SK-N-SH (cell line): Measurements from ENCODE around the gene TMEM147. TPM values are rescaled to one million over a fixed set of nuclear protein-coding genes. Genes with fewer than 3 reads are reported as not detected.
A peak's percentile ranks its signal among the peaks of the same experiment; 100 is the strongest.

ENCODE experiments used
- CTCF ChIA-PET: fragments of 300-600, 350-600 bp; formaldehyde crosslinking; extraction: SDS; loops from one replicate; lab custom pipeline; 2021; lab: Yijun Ruan, JAX
- POLR2A ChIA-PET: fragments of 350-600 bp; sonication (Branson Sonifier 250); formaldehyde crosslinking; extraction: SDS; loops from one replicate; lab custom pipeline; 2020; ENCODE audit warnings: antibody characterized with exemption, inconsistent platforms; lab: Yijun Ruan, JAX
- DNase-seq: peaks from one replicate; pipeline ENCODE4 v3.0.0; 2012
- H2AFZ ChIP-seq: fragments of 200-600 bp; sonication (generic); 2 replicates; pipeline ENCODE4 v1.8.1; 2016; ENCODE audit warnings: antibody characterized with exemption, mild to moderate bottlenecking, low read depth
- H3F3A ChIP-seq: fragments of 200-600 bp; sonication (generic); replicated peaks from 2 replicates; pipeline ENCODE3; 2016; ENCODE audit warnings: antibody characterized with exemption, mild to moderate bottlenecking; ENCODE audit not compliant: insufficient read depth
- H3K27ac ChIP-seq, 2 experiments: fragments of 200-500 bp in 1 of 2; fragments of 200-600 bp in 1 of 2; sonication (Bioruptor generic) in 1 of 2; sonication (generic), shearing (Covaris generic) in 1 of 2; 2 replicates each; pipeline versions ENCODE4 v1.5.1 to v1.6.1; 2014 to 2016; ENCODE audit warnings: low read depth in 2 of 2, inconsistent platforms in 1 of 2, low read length in 1 of 2, mild to moderate bottlenecking in 1 of 2, mixed read lengths in 1 of 2
- H3K27me3 ChIP-seq: fragments of 200-600 bp; sonication (generic), shearing (Covaris generic); 2 replicates; pipeline ENCODE4 v1.6.1; 2016; ENCODE audit warnings: mixed run types; ENCODE audit not compliant: insufficient read depth
- H3K36me3 ChIP-seq, 2 experiments: fragments of 200-500 bp in 1 of 2; fragments of 200-600 bp in 1 of 2; sonication (Bioruptor generic) in 1 of 2; sonication (generic) in 1 of 2; replicated peaks in 1 of 2; 2 replicates each; pipeline versions ENCODE3 to v1.5.1; 2014 to 2016; ENCODE audit warnings: low read length in 1 of 2, mild to moderate bottlenecking in 1 of 2; ENCODE audit not compliant: insufficient read depth in 2 of 2, control insufficient read depth in 1 of 2
- H3K4me1 ChIP-seq, 2 experiments: fragments of 200-500 bp in 1 of 2; fragments of 200-600 bp in 1 of 2; sonication (Bioruptor generic) in 1 of 2; sonication (generic), shearing (Covaris generic) in 1 of 2; 2 replicates each; pipeline versions ENCODE4 v1.5.1 to v1.6.1; 2014 to 2016; ENCODE audit warnings: low read depth in 1 of 2, low read length in 1 of 2, mixed run types in 1 of 2; ENCODE audit not compliant: insufficient read depth in 2 of 2, control insufficient read depth in 1 of 2
- H3K4me2 ChIP-seq: fragments of 200-600 bp; sonication (generic), shearing (Covaris generic); 2 replicates; pipeline ENCODE4 v1.6.1; 2017; ENCODE audit warnings: mixed run types
- H3K4me3 ChIP-seq, 2 experiments: fragments of 200-500 bp in 1 of 2; fragments of 200-600 bp in 1 of 2; sonication (Bioruptor generic) in 1 of 2; sonication (generic), shearing (Covaris generic) in 1 of 2; 2 replicates each; pipeline versions ENCODE4 v1.5.1 to v1.8.1; 2014 to 2016; ENCODE audit warnings: low read depth in 2 of 2, inconsistent platforms in 1 of 2, low read length in 1 of 2, mild to moderate bottlenecking in 1 of 2, mixed read lengths in 1 of 2, moderate library complexity in 1 of 2
- H3K79me2 ChIP-seq: fragments of 200-600 bp; sonication (generic); 2 replicates; pipeline ENCODE4 v1.8.1; 2017; ENCODE audit warnings: mild to moderate bottlenecking; ENCODE audit not compliant: insufficient read depth
- H3K9ac ChIP-seq: fragments of 200-600 bp; sonication (generic); 2 replicates; pipeline ENCODE4 v1.6.1; 2017; ENCODE audit warnings: mixed run types
- H3K9me2 ChIP-seq: fragments of 200-600 bp; sonication (generic); 2 replicates; pipeline ENCODE4 v1.6.1; 2017; ENCODE audit warnings: mixed run types
- H3K9me3 ChIP-seq: fragments of 200-600 bp; sonication (generic); 2 replicates; pipeline ENCODE4 v1.6.1; 2017; ENCODE audit warnings: mixed run types, mild to moderate bottlenecking, moderate library complexity
- H4K20me1 ChIP-seq: fragments of 200-600 bp; sonication (generic); 2 replicates; pipeline ENCODE4 v1.6.1; 2017; ENCODE audit warnings: mild to moderate bottlenecking, mixed run types; ENCODE audit not compliant: insufficient read depth
- CHD2 ChIP-seq: fragments of 150-350 bp; IDR thresholded peaks from 2 replicates; pipeline ENCODE4 v1.6.1; 2018; ENCODE audit warnings: low read length; ENCODE audit not compliant: partially characterized antibody
- PBX3 ChIP-seq: IDR thresholded peaks from 2 replicates; pipeline ENCODE4; 2012
- WGBS: methylation state at CpG from one replicate; pipeline ENCODE4 v1.1.6; 2017; ENCODE audit warnings: low lambda C conversion rate; 5-methylcytosine and 5-hydroxymethylcytosine counted together
- polyA plus RNA-seq, 3 experiments: library from polyadenylated mRNA; depleted of rRNA; stranded (reverse); fragments of >200 nt; gene quantifications; 2 replicates each; pipeline ENCODE4 v1.2.3, GENCODE V29; 2012

Gene TMEM147
- polyA plus RNA-seq, 1 of the 3 experiments (the other 2 are of a cell fraction): 202 TPM

GRCh38 chr19:35596366-35596999 lies 51.1 kb downstream of the TMEM147 start:
- Histone ChIP-seq H3K9me3 (no peaks in the 10 kb centered on the region), H3F3A (no peaks in the 10 kb centered on the region), H3K36me3 (no peaks in the 10 kb centered on the region), H3K4me2 (no peak overlapping the region), H3K79me2 (no peaks in the 10 kb centered on the region), H4K20me1 (no peaks in the 10 kb centered on the region), H3K27me3 (peaks cover 25% of the 10 kb centered on the region; the same call in 1 of the 2 replicates), H2AFZ (no peak overlapping the region), H3K9me2 (no peaks in the 10 kb centered on the region), H3K9ac (no peak overlapping the region), H3K4me1 (no peaks in the 10 kb centered on the region), H3K27ac (no peak overlapping the region), H3K4me3 (no peak overlapping the region)
- DNase-seq: peak; percentile 43
- CTCF ChIA-PET: no interaction called here
- WGBS: 8% methylated on average over 4 of the region's 4 CpGs
- no peak for TF ChIP-seq CHD2
- peak; percentile 62 for TF ChIP-seq PBX3
- POLR2A ChIA-PET: interaction anchor here (0.6 kb wide), 1 partner anchor 134 kb away, joined by 4 read pairs; no protein-coding TSS in a partner anchor

Other genes starting within 250 kb of the TMEM147 start
- gene CD22, start 216.4 kb upstream of the TMEM147 start, polyA plus RNA-seq (2012; rRNA removed): 0.16 and 0.18 TPM in 2 replicates
- gene FFAR1, start 197.7 kb upstream of the TMEM147 start, polyA plus RNA-seq (2012; rRNA removed): not detected in 2 replicates
- gene FFAR3, start 187.2 kb upstream of the TMEM147 start, polyA plus RNA-seq (2012; rRNA removed): not detected in 2 replicates
- not detected in 2 replicates for gene GPR42, start 174.6 kb upstream of the TMEM147 start, polyA plus RNA-seq (2012; rRNA removed)
- not detected in 2 replicates for gene FFAR2, start 97.4 kb upstream of the TMEM147 start, polyA plus RNA-seq (2012; rRNA removed)
- not detected in 2 replicates for gene KRTDAP, start 55.2 kb upstream of the TMEM147 start, polyA plus RNA-seq (2012; rRNA removed)
- gene DMKN, start 32.0 kb upstream of the TMEM147 start, polyA plus RNA-seq (2012; rRNA removed): not detected in 2 replicates
- gene SBSN, start 17.3 kb upstream of the TMEM147 start, polyA plus RNA-seq (2012; rRNA removed): 0.16 and 0.25 TPM in 2 replicates
- gene GAPDHS, start 12.2 kb upstream of the TMEM147 start, polyA plus RNA-seq (2012; rRNA removed): not detected in 2 replicates
- not detected in 2 replicates for gene ATP4A, start 18.0 kb downstream of the TMEM147 start, polyA plus RNA-seq (2012; rRNA removed)
- gene PMIS2, start 40.5 kb downstream of the TMEM147 start, polyA plus RNA-seq (2012; rRNA removed): not detected in 2 replicates
- gene HAUS5, start 67.1 kb downstream of the TMEM147 start, polyA plus RNA-seq (2012; rRNA removed): 5.1 and 7.1 TPM in 2 replicates
- gene RBM42, start 83.4 kb downstream of the TMEM147 start, polyA plus RNA-seq (2012; rRNA removed): 48.5 and 69.9 TPM in 2 replicates
- 0.84 and 1.6 TPM in 2 replicates for gene ETV2, start 96.1 kb downstream of the TMEM147 start, polyA plus RNA-seq (2012; rRNA removed)
- 826 and 889 TPM in 2 replicates for gene COX6B1, start 102.7 kb downstream of the TMEM147 start, polyA plus RNA-seq (2012; rRNA removed)
- gene UPK1A, start 120.9 kb downstream of the TMEM147 start, polyA plus RNA-seq (2012; rRNA removed): 0.11 and 0.16 TPM in 2 replicates
- gene ZBTB32, start 158.9 kb downstream of the TMEM147 start, polyA plus RNA-seq (2012; rRNA removed): not detected in 2 replicates
- gene KMT2B, start 172.4 kb downstream of the TMEM147 start, polyA plus RNA-seq (2012; rRNA removed): 18.2 and 29.2 TPM in 2 replicates
- 5.1 and 5.6 TPM in 2 replicates for gene IGFLR1, start 196.8 kb downstream of the TMEM147 start, polyA plus RNA-seq (2012; rRNA removed)
- gene U2AF1L4, start 199.8 kb downstream of the TMEM147 start, polyA plus RNA-seq (2012; rRNA removed): 25.9 and 29.4 TPM in 2 replicates
- gene PSENEN, start 200.0 kb downstream of the TMEM147 start, polyA plus RNA-seq (2012; rRNA removed): 66.3 and 99.2 TPM in 2 replicates
- 21.1 and 25.2 TPM in 2 replicates for gene LIN37, start 202.9 kb downstream of the TMEM147 start, polyA plus RNA-seq (2012; rRNA removed)
- gene HSPB6, start 211.4 kb downstream of the TMEM147 start, polyA plus RNA-seq (2012; rRNA removed): 0.10 and 0.43 TPM in 2 replicates
- 12.3 and 12.5 TPM in 2 replicates for gene PROSER3, start 212.6 kb downstream of the TMEM147 start, polyA plus RNA-seq (2012; rRNA removed)
- gene ARHGAP33, start 229.9 kb downstream of the TMEM147 start, polyA plus RNA-seq (2012; rRNA removed): 6.5 and 7.8 TPM in 2 replicates